Parietal lobe (tissue), 2 donors: ENCODE data around the gene GPR22. TPM values are rescaled to one million over a fixed set of nuclear protein-coding genes. Genes with fewer than 3 reads are reported as not detected.

Experiments
- small RNA-seq: library from RNA; depleted of rRNA; stranded (forward); fragments of <200 nt; gene quantifications from one replicate; pipeline ENCODE3, GENCODE V24; 2014; ENCODE audit warnings: low replicate concordance
- total RNA-seq: library from RNA; depleted of rRNA; stranded (reverse); fragments of >200 nt; gene quantifications from one replicate; pipeline ENCODE4 v1.2.3, GENCODE V29; 2014

The GPR22 gene, protein sequence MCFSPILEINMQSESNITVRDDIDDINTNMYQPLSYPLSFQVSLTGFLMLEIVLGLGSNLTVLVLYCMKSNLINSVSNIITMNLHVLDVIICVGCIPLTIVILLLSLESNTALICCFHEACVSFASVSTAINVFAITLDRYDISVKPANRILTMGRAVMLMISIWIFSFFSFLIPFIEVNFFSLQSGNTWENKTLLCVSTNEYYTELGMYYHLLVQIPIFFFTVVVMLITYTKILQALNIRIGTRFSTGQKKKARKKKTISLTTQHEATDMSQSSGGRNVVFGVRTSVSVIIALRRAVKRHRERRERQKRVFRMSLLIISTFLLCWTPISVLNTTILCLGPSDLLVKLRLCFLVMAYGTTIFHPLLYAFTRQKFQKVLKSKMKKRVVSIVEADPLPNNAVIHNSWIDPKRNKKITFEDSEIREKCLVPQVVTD
- total RNA-seq, result 88.9 TPM

DNA sequence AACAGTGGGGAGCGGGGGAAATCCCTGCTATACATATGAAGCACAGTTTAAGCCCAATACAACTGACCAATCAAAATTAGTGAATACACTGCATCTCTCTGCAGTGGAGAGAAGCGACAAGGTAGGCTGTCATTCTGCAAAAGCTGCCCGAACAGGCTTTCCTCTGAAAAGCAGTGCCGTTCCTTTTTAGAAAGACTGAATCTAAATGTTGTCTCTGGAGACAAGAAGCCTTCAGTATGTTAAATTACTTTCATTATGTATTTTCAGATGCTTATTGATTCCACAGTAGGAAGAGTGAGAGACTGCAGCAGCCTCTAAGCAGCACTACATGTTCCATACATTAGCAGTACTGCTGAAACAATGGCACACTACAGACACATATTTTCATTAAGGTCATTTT, at the start of gene GPR22:
Gene GPR22, plus strand, starts transcription at position 129 of the 400 bp plus-strand sequence. CDS start 4,004 bp downstream, outside the sequence.

Small RNA genes lying within 50 kb of the gene (small RNA-seq; reads per million reads assigned to genes)
- not detected for gene AC002381.1

Other genes with a start within 250 kb of the GPR22 start
- 57.0 TPM for gene COG5, start 93.9 kb downstream of the GPR22 start, total RNA-seq
- 19.1 TPM for gene DUS4L, start 93.9 kb downstream of the GPR22 start, total RNA-seq
- gene BCAP29, start 110.2 kb downstream of the GPR22 start, total RNA-seq, result 59.2 TPM
- gene SLC26A4, start 190.8 kb downstream of the GPR22 start, total RNA-seq, result 16.0 TPM